Endothelial cell of hepatic sinusoid (primary cell): ENCODE measurements around the gene ADAMTS17.

Source experiments
- in situ Hi-C: cut with HindIII; loops from 2 replicates; pipeline ENCODE4 v1.10.0; 2017; ENCODE audit warnings: low sequenced_read_pairs

The ADAMTS17 gene

DNA sequence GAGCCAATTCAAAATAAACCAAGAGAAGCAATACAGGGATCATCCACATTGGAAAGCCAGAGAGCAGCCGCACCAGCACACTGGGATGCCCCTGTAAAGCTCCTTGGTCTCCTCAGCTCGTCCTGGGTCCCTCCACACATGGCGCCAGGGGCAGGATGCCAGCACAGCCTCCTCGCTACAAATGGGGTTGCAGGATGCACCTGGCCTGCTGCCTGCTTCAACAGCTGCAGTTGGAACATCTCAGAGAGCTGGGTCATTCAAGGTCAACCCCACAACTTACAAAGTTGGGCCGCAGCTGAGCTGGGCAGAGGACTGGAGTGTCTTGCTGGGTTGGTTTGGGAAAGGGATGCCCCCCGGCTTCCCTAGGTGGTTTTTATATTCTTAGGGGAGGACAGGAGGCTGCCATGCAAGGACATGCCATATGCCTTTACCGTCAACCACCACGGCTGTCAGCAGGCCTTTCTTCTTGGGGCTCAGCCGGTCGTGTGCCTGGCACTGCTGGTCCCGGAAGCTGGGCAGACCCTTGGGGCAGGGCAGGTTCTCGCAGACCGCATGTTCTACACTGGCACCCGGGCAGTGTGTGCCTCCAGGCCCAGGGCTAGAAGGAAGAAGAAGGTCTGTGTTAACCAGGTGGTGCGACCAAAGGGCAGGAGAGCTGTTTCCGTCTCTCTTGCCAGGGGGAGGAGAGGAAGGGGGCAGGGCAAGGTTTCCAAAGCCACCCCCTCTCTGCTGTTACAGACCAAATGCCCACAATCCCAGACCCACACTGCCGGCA is 225.2 kb downstream of the ADAMTS17 start:
- in situ Hi-C loops, result no loop called here

DNA sequence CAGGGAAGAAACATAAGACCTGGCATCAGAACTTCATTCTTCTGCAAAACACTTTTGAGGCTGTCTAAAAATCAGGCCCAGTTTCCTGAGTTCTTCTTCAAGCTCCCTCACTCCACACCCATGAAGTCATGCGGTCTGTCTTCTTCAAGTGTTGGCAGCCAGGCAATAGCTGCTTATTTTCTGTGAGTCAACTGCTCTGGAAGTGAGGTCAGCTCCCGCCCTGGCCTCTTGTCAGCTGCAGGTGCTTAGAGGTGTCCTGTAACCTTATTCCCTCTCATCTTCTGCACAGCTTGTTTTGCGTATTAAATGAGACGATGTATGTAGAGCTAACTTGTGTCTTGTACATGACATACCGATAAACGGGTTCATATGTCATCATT is 226.1 kb downstream of the ADAMTS17 start:
- in situ Hi-C loops, result no loop called here

DNA sequence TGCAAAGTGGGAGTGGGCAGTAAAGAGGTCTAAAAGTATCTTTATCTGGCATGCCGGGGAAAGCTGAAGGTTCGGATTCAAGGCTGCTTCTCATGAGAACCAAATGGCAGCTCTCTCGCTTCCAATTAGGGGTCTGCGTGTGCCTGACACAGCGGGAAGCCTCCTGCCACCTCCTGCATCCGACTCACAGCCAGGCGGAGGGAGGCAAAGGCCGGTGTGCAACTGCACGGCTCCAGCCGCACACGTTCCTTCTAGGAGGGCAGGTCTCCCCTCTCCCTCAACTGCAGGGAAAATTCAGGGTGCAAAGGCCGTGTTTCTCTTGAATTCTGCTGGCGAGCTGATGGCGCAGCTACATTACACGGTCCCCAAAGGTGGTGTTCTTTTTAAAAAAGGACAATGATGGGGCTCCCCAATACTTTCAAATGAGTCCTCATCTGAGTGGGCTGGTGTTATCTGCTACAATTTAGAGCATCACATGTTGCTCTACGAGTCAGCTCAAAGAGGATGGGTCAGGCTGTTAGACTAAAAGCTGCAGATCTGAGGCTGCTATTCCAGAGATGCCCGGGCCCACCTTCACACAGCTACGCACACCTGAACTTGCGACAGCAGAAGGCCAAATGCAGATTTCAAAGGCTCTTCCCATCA is 226.6 kb downstream of the ADAMTS17 start:
- in situ Hi-C loops, result no loop called here

DNA sequence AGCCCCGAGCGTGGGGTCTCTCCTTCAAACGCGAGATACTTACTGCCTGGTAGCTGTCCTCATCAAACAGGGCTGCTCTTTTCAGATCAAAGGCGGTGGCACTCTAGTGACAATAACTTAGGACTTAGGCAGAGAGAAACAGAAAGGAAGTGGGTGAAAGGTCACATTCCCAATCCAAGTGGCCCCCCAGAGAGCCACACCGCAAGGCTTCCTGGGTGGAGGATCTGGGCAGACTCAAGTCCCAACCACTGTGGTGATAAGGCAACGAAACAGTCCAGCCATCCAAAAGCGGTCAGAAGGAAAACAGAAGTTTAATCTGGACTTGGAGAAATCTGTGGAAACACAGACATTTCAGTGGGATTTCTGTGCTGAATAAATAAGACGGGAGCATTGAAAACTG is 227.2 kb downstream of the ADAMTS17 start:
- in situ Hi-C loops, result no loop called here

- in situ Hi-C loops, result no loop called here
Measured at GRCh38 chr15:100114100-100114499, 227.7 kb downstream of the ADAMTS17 start.

DNA sequence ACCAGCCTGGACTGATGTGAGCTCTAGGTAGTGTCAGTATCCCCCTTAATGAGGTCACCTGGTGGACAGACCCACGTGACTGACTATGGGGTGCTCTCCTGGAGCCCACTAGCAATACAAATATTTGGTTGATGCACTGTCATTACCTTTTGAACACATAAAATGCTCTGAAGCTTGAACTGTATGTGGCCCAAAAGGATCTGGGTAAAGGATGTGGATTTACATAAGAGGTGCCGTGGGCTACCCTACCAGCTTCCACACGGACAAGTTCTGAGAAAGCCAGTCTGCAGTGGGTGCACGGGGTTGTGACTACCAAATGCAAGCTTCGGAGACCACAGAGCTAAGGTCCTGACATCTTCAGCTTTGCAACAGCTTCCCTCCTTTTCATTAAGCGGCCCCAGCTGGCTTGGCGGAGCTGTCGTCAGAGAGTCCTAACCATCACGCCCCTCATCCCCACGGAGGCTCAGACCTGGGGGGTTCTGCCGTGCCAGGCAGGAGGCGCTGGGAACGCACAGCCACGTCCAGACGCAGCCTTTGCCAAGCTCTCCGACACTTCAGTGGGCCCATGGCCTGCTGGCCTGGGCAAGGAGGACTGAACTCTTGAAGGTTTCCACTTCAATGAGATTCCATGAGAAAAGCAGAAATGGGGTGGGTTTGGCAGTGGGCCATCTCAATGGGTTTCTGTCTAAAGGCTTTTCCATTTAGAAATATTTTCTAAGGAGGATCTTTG is 228.3 kb downstream of the ADAMTS17 start:
- in situ Hi-C loops, result no loop called here

DNA sequence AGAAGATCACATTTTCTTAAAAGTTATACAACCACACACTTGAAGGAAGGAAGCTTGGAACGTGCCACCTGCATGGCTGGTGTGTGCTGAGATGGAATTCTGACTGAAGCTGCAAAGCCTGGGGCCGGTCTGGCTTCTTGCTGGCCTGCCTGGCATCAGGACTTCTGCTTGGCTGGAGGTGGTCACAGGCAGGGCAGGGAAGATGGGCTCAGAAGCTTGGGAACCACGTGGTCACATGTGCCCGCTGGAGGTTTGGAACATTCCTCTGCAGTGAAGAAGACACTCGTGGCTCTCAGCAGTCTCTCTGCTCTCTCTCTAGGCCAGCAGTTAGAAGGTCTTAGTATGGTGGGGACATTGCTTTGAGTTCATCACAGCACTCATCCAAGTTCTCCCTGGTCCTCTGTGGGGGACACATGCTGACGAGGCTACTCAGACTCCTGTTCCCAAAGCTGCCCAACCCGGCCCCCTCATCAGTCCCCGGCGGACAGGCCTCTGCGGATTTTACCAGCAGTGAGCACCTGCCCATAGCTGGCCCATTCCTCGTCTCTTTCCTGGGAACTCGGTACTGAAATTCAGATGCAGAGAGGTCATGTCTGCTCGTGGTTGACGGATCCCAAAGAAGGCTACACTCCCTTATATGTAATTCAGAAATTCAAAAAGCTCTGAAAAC is 229.0 kb downstream of the ADAMTS17 start:
- in situ Hi-C loops, result no loop called here

DNA sequence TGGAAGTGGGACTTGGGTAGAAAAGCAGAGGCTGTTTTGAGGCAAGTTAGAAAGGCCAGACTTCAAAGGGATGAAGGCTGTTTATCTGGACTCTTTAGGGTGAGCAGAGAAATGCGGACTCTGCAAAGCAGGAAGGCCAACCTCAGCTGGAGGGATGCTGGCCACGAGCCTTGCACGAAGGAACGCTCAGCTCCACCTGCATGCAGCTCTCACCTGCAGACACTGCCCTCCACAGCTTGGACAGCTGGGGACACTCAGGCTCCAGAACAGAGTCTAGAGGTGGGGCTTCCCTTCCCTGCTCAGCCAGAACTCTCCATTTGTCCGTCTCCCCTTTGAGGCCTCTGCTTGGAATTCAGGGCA is 229.7 kb downstream of the ADAMTS17 start:
- in situ Hi-C loops, result no loop called here

DNA sequence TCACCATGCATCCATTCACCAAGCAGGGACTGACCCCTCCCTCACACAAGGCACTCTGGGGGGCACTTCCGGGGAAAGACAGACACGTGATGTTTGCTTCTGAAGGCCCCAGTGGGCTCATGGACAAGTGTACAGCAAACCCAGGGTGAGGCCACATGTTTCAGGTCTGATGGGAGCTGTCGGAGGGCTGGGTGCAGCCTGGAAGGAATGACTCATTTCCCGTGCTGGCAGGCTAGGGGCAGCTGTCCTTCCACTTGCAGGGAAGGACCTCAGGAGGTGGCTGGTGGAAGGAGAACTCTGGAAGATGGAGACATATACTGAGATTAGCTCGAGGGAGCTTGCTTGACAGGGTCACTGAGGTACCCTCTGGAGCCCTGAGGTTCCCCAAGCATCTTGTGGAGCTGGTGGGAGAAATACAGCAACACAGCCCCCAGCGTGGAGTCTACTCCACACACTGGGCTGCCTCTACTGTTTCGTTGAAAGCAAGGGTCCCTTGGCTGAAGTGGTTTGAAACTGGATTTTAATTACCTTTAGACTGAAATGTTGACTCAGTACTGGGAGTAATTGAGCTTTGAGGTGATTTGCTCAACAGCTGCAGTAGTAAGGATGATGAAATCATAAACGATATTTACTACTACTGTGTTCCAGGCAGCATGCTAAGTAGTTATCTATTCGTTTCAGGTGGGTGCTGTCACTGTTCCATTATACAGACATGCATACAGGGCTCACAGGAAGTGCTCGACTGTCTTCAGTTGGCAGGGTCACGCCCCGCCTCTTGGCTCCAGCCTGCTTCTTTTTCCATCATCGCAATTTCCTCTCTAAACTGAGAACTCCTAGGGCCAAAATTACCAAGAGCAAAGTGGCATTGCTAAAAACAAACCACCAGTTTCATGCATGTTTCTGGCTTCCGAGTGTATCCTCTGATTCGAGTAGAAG is 230.4 kb downstream of the ADAMTS17 start:
- in situ Hi-C loops, result no loop called here

GRCh38 chr15:100109486-100110035 is 232.2 kb downstream of the ADAMTS17 start:
- in situ Hi-C loops, result no loop called here

- in situ Hi-C loops, result no loop called here
Measured at GRCh38 chr15:100108846-100109245, 232.9 kb downstream of the ADAMTS17 start.

- in situ Hi-C loops, result no loop called here
Measured at GRCh38 chr15:100108346-100108745, 233.4 kb downstream of the ADAMTS17 start.

- in situ Hi-C loops, result no loop called here
Measured at GRCh38 chr15:100107606-100108225, 234.1 kb downstream of the ADAMTS17 start.

DNA sequence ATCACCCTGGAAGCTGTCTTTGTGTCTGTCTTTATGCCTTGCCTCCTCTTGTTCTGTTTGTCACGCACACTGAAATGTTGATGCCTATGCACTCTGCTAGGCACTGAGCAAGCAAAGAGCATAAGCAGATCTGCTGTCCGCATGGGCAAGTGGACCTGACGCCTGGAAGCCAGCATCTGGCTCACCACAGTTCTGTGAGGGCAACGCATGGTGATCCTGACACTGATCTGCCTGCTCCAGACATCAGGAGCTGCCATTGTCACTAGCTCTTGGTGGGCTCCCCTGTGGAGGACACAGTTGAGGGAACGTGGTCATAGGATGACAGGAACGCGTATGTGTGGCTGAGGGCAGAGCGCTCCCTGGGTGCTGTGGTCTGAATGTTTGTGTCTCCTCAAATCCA is 234.6 kb downstream of the ADAMTS17 start:
- in situ Hi-C loops, result no loop called here

DNA sequence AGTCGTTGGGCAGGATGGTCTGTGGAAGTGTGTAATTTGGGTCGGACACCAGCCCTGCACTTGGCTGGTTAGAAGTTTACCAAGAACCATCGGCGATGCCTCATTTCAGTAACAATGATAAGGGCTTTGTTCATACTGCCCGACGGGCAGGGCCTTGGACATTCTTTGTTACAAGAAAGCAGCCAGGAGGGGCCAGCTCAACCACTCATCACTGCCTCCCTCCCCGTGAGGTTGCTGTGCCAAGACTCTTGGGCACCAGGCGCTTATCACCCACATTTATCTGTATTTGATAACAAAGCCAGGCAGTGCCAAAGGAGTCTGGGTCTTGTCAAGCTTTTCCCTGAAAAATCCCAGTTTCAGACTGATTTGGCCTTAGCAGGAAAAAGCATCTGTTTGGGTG is 235.0 kb downstream of the ADAMTS17 start:
- in situ Hi-C loops, result no loop called here

DNA sequence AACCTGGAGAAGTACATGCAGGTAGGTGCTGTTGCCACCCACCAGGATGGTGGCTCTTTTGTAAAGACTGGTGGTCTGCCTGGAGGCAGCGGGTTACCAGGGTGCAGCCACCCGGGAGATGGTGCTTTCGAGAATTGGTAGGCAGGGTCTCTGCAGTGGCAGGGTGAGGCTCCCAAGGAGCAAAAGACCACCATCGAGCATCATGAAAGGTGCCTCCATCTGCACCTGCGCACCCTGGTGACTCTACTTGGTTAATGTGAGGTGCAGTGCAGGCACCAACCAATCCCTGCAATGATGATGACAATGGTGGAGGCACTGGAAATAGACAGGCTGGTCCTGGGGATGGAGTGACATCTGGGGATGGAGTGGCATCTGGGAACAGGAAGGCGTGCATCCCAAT is 236.7 kb downstream of the ADAMTS17 start:
- in situ Hi-C loops, result no loop called here

GRCh38 chr15:100104245-100104644 is 237.5 kb downstream of the ADAMTS17 start:
- in situ Hi-C loops, result no loop called here

- in situ Hi-C loops, result no loop called here
Measured at GRCh38 chr15:100103828-100104227, 237.9 kb downstream of the ADAMTS17 start.

GRCh38 chr15:100101426-100102089 is 240.2 kb downstream of the ADAMTS17 start:
- in situ Hi-C loops, result no loop called here
